Epithelial cell of prostate (primary cell): ENCODE measurements around the gene PPM1K.
"Not testable (repeated sequence)": the region's sequence is repeated elsewhere in the genome, so short reads cannot be mapped to it uniquely, and the experiment has no call there.

Experiments
- DNase-seq: peaks from one replicate; pipeline ENCODE4 v3.0.0-alpha.2; 2011; ENCODE audit warnings: low read depth, low spot score
- H3K27ac ChIP-seq: fragments of 450-650 bp; 2 replicates; pipeline ENCODE4 v1.5.1; 2017; ENCODE audit warnings: mild to moderate bottlenecking

Gene PPM1K

GRCh38 chr4:88284439-88285234, at the start of gene PPM1K:
Gene PPM1K, minus strand, starts transcription at chr4:88284561. Its CDS starts 5,978 bp downstream, at chr4:88278583.
- peak within 1 kb of the TSS; percentile 89 for H3K27ac ChIP-seq
- peak; percentile 91 for DNase-seq

DNA sequence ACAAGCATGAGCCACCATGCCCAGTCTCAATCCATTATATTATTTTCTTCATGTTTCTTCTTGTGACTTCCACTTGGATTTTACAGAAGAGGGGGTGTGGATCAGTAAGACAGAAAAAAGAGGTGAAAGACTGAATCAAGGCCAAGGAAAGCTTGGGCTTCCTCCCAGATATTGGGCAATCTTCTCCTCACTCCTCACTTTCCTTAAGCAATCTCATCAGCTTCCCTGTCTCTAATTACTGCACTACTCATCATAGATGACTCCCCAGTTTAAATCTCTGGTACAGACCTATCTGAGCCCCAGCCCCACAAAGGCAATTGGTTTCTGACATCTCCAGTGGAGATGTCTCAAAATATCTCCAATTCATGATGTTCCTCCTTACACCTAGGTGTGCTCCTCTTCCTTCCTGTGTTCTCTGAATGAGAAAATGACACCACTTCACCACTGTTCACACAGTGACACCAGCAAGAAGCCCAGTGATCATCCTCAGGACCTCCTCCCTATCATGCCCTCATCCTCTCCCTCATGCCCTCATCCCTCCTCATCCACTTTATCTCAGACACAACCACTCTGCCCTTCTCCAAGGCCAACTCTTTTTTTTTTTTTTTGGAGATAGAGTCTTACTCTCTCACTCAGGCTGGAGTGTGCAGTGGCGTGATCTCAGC, 49.5 kb upstream of the PPM1K start:
- no peak overlapping the region for H3K27ac ChIP-seq
- DNase-seq: no peak

GRCh38 chr4:88327665-88328064, 43.3 kb upstream of the PPM1K start:
- no peak for DNase-seq

GRCh38 chr4:88320780-88321373, 36.5 kb upstream of the PPM1K start:
- DNase-seq: no peak
- peak overlapping the region; percentile 44 for H3K27ac ChIP-seq

More at GRCh38 chr4:88327665-88328064, 43.3 kb upstream of the PPM1K start:
- no peak overlapping the region for H3K27ac ChIP-seq

DNA sequence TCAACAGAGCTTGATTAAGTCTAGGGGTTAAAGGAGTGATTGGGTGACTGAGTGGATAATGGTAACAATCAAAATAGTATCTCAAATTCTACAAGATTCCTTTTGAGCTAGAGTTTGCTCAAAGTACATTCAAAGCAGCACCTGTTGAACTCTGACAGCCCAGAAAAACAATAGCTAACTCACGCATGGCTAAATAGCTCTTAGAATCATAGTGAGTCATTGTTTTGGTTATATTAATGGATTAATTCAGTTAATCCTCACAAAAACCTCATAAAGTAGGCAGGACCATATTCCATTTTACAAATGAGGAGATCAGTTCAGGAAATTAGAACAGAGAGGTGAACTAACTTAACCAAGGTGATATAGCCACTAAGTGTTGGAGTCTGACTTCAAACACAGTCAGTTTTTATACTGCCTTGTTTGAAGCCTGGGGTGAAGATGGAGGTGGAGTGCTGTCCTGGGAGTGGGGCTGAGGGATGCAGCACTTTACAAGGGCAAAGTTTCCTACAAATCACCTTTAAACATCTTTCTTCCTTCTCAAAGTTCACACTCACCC, 35.9 kb upstream of the PPM1K start:
- DNase-seq: no peak
- peak overlapping the region; percentile 44 for H3K27ac ChIP-seq

- DNase-seq: peak; percentile 66
Observed at GRCh38 chr4:88318751-88319350, 34.5 kb upstream of the PPM1K start.

GRCh38 chr4:88315460-88316017, 31.2 kb upstream of the PPM1K start:
- no peak overlapping the region for H3K27ac ChIP-seq
- DNase-seq: no peak

More at GRCh38 chr4:88318751-88319350, 34.5 kb upstream of the PPM1K start:
- peak overlapping the region; percentile 44 for H3K27ac ChIP-seq

DNA sequence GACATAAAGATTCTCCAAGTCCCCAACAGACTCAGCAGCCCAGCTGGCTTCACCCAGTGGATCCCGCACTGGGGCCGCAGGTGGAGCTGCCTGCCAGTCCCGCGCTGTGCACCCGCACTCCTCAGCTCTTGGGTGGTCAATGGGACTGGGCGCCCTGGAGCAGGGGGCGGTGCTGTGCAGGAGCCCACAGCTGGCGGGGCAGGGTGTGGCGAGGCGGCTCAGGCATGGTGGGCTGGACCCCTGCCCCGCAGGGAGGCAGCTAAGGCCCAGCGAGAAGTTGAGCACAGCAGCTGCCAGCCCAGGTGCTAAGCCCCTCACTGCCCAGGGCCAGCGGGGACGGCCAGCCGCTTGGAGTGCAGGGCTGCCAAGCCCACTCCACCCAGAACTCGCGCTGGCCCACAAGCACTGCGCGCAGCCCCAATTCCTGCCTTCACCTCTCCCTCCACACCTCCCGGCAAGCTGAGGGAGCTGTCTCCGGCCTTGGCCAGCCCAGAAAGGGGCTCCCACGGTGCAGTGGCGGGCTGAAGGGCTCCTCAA, 28.8 kb upstream of the PPM1K start:
- not testable (repeated sequence) for H3K27ac ChIP-seq, DNase-seq

DNA sequence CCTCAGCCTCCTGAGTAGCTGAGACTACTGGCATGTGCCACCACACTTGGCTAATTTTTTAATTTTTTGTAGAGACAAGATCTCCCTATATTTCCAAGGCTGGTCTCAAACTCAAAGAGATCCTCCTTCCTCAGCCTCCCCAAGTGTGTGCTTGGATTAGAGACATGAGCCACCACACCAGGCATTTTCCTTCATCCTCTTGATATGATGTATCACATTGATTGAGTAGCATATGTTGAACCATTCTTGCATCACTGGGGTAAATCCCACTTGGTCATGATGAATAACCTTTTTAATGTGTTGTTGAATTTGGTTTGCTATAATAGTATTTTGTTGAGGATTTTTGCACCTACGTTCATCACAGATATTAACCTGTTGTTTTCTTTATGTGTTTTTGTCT, 24.2 kb upstream of the PPM1K start:
- H3K27ac ChIP-seq: no peak overlapping the region
- no peak for DNase-seq

GRCh38 chr4:88297725-88298454, 13.5 kb upstream of the PPM1K start:
- DNase-seq: no peak

DNA sequence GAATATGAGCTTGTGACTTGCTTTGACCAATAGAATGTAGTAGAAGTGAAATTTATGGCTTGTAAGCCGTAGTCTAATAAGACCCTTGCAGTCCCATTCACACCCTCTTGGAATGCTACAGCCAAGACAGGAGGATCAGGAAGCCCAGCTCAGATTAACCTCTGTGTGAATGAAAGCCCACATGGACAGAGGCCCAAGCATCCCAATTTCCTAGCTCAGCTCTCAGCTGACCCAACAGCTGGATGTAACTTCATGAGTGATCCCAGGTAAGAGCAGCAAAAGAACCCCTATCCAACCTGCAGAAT, 12.8 kb upstream of the PPM1K start:
- DNase-seq: no peak
- H3K27ac ChIP-seq: no peak overlapping the region

More at GRCh38 chr4:88297725-88298454, 13.5 kb upstream of the PPM1K start:
- H3K27ac ChIP-seq: no peak overlapping the region

DNA sequence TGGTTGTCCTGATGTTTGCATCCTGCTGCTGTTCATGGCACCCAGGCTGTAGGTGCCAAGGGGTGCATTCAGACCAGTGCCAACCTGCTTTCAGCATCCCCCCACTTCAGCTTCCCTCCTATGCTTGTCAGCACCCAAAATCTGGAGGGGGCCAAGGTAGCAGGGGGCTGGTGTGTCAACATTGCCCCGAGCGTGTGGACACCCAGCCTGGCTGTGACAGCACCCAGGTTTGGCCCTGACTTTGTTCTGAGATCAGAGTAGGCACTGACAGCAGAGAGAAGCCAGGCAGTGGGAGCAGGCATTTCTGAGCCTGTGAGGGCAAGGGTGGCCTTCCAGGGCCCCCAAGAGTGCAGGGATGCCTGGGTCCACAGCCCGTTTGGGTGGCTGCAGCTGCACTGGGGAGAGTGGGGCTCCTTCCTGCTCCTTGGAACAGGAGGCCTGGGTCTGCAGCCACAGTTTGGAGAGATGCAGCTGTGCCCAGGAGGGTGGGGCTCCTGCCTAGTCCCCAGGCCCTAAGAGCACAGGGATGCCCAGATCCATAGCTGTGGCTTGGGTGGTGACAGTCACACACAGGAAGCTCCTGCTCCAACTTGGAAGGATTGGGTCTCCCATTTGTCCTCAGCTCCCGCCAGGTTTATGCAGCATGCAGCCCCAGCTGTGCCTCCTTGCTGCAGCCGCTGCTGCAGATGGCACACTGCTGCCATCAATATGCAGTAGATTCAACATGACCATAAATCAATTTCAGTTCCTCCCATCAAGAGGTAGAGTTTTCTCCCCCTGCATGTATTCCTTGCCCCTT, 12.3 kb upstream of the PPM1K start:
- no peak for DNase-seq
- H3K27ac ChIP-seq: no peak overlapping the region

- no peak for DNase-seq
- H3K27ac ChIP-seq: no peak overlapping the region
Observed at GRCh38 chr4:88295656-88296055, 11.3 kb upstream of the PPM1K start.

- no peak for DNase-seq
- no peak overlapping the region for H3K27ac ChIP-seq
Observed at GRCh38 chr4:88291003-88291402, 6.6 kb upstream of the PPM1K start.

- H3K27ac ChIP-seq: no peak overlapping the region
- no peak for DNase-seq
Observed at GRCh38 chr4:88286897-88287296, 2.5 kb upstream of the PPM1K start.

GRCh38 chr4:88285235-88285653, 883 bp upstream of the PPM1K start:
- no peak for DNase-seq
- peak overlapping the region; percentile 89 for H3K27ac ChIP-seq

DNA sequence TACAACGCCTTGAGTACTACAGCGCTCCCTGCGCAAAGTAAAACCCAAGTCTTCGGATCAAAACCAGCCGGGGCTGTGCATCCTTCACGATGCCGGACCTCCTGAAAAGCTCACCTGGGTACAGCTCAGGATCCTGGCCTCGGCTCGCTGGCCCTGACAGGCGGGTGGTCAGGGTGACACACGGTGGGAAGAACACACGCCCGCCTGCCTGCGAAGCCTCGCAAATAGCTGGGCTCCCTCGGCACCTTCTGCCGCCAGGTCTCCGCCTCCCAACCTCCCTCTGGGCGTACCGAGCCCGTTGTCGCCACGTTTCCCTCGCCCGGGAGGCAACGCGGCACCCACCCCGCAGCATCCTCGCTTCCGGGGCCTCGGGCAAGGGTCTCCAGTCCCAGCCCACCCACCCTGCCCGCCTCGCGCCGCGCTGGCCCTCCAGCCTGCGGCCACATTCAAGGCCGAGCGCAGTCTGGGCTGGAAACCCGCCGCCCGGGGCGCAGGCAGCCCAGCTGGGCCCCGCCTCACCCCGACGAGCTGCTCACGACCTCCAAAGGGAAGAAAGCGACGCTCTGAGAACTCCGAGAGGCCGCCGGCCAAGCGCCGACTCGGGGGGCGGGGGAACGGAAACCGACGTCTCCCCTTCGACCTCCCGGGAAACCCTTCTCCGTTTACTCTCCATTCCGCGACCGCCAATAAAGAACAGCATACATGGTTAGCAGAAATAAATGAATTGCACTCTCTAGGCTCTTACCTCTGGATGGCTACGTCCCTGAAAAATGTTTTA, 511 bp downstream of the PPM1K start:
- peak overlapping the region; percentile 89 for H3K27ac ChIP-seq

More for the DNA sequence above, 511 bp downstream of the PPM1K start:
- DNase-seq: peak; percentile 16
